HG02763 (cell line): ENCODE data around the gene CSTB.

Source experiments
- ATAC-seq: cut with Tn5 transposase; IDR thresholded peaks from one replicate; pipeline ENCODE4 v1.9.1; 2021; ENCODE audit warnings: mild to moderate bottlenecking, moderate library complexity; ENCODE audit not compliant: unreplicated experiment

Gene CSTB

GRCh38 chr21:43769325-43769958, 6.7 kb downstream of the CSTB start:
- ATAC-seq: no peak

DNA sequence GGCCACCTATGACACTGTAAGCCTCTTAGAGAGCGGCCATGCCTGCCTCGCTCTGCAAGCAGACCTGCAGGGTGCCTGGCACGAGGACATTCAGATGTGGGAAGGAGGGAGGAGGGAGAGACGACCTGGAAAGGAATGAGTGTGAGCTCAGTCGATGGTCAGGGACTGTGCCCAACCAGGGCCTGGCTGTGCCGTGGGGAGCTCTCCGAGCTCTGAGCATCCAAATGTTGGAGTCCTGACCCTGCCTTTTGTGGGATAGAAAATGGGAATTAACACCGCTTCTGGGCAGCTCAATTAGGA, 7.3 kb downstream of the CSTB start:
- no peak for ATAC-seq

GRCh38 chr21:43767984-43768867, 7.9 kb downstream of the CSTB start:
- ATAC-seq: no peak

- no peak for ATAC-seq
These were observed 8.6 kb downstream of the CSTB start for GRCh38 chr21:43767498-43767983.

GRCh38 chr21:43766734-43767497, 9.2 kb downstream of the CSTB start:
- no peak for ATAC-seq

GRCh38 chr21:43764576-43765495, 11.3 kb downstream of the CSTB start:
- no peak for ATAC-seq

DNA sequence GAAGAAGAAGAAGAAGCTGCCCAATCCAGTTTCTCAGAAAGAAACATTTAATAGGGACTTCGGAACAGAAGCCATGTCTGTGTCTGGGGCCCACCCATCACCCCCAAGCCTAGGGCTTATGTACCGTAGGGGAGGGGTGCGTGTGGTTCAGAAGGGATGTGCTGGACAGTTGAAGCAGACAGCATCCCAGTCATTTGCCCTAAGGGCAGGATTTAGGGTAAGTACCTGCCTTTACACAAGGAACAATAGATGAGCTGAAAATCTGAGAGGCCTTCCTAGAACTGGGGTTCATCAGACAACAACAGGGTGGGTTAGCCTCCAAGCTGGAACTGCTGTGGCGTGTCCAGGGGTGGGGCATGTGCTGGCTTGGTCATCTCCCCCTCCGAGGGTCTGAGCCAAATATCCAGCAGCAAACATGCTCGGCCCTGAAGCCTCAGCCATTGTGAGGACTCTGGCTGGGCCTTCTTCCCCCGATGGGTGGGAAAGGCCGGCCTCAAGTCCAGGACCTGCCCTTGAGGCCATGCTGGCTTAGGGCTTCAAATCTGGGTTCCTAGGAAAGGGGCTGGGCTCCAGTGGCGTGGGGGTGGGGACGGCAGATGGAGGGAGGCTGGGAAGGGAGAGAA, 12.1 kb downstream of the CSTB start:
- no peak for ATAC-seq

GRCh38 chr21:43762303-43763128, 13.6 kb downstream of the CSTB start:
- ATAC-seq: no peak

DNA sequence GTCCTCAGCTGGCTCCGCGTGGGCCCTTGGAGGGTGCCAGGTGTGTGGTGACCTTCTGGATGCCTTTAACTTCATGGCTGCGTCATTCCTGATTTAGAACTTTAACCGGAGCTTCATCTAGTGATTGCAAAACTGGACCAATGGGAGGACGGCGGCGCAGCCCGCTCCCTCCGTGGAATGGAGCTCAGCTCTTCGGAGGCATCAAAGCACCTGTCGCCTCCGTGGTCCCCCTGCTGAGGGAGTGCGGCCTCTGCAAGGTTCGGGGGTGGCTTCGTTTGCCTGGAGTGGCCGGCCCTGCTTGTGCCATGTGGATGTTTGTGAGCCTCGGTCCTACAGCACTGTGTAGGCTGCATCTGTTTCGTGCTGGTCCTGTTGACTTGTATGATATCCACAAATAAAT, 14.2 kb downstream of the CSTB start:
- ATAC-seq: no peak

- ATAC-seq: no peak
These were observed 15.6 kb downstream of the CSTB start for GRCh38 chr21:43760391-43760958.

GRCh38 chr21:43759651-43760050, 16.5 kb downstream of the CSTB start:
- no peak for ATAC-seq

- ATAC-seq: no peak
These were observed 17.3 kb downstream of the CSTB start for GRCh38 chr21:43758811-43759210.

DNA sequence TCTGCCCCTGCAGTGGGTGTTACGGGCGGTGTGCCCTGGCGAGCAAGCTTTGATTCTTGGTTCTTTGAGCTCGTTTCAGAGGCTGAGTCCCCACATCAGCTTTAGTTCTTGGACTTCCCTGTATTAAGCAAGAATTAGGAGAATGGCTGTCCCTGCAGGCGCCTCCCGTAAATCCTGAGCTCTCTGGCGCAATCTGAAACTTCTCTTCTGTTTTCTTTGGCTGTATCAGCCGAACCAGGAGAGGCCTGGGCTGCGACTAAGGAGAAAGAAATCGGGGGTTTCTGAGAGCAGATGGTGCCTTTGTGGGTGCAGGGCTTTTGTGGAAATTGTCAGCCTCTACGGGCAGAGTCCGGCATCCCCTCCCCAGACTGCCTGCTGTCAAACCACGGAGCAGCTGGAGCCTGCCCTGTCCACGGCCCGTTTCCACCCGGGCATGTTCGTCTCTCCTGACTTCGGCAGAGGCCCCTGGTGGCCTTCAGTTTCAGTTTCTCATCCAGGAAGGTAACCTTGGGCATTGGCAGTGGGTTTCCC, 17.9 kb downstream of the CSTB start:
- ATAC-seq: no peak

DNA sequence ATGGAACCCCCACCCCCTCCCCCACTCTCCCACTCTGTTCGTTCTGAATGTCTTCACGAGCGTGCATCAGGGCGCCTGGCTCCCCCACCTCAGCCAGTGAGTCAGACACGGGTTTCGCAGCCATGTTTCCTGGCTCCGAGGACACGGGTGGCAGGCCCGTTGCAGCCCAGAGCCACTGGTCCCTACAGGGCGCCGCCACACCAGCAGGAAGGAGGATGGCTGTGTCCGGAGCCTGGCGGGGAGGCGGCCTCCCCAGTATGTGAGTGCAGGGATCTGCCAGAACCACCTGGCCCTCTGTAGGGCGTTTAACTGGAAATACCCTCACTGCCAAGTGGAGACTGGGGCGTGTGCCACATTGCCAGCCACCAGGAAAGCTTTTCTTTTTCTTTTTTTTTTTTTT, 18.5 kb downstream of the CSTB start:
- no peak for ATAC-seq

DNA sequence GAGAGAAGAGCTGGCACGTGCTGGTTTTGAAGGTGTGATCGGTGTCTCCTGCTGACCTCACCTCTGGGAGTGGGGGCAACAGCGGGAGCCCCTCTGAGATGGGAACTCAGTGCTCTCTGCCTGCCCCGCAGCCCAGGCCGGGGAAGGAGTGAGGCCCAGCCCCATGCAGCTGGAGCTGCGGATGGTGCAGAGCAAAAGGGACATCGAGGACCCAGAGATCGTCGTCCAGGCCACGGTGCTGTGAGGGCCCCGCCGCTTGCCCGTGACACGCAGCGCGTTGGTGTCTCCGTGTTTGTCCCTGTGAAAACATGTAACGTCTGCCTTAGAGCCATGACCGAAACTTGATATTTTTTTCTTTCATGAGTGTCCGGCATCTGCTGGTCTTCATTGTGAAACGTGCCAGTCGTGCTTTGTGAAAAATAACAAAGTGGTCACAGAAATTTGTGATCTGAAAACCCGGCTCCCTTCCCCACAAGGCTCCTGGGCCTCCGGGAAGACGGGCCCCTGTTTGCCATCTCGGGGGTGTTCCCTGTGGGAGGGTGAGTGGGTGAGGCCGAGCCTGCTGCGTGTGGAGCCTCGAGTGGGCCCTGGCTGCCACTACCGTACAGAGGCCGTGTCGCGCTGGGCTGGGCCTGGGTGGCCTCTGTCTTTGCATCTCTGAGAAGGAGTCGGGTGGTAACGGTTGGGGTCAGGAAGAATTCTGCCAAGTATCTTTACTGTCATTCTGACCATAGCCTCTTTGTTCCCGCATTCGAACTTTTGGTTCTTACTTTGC, 20.1 kb downstream of the CSTB start:
- no peak for ATAC-seq

- no peak for ATAC-seq
These were observed 20.9 kb downstream of the CSTB start for GRCh38 chr21:43754948-43755781.

DNA sequence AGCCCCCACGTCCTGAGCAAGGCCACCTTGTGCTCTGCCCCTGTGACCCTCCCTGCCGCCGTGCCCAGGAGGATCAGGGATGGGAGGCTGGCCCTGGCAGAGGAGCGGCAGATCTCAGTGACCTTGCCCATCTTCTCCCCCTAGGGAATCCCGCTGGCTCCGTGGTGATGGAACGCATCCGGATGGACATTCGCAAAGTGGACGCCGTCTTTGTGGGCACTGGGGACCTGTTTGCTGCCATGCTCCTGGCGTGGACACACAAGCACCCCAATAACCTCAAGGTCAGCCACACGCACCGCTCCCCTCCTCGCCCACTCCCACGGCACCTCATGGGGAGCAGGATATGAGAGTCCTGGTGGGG, 22.7 kb downstream of the CSTB start:
- ATAC-seq: no peak
